Measurements from ENCODE around the gene PRSS27. TPM values are rescaled to one million over a fixed set of nuclear protein-coding genes. Genes with fewer than 3 reads are reported as not detected.
A peak's percentile ranks its signal among the peaks of the same experiment; 100 is the strongest.

Gene PRSS27
- total and polyA plus RNA-seq, 2 of the 8 experiments (the other 6 are each of a cell fraction or from before 2014, with no cell fraction given), result 1.3 to 7.5 TPM

DNA sequence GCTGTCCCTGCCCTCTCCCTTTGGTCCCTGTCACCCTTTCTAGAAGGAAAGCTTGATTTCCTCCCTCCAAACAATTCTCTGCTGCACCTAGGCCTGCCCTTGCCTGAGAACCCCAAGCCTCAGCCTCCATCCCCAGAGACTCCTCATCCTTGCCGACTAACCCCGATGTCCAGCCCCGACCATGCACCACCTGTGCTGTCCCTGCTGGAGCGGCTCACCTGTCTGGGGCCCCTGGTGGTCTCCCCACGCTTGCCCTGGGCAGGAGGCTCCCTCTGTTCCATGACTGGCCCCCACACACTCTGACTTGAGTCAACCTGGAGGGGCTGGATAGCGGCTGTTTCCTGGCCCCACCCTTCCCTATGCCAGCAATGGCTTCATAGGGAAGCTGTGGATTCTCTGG lies 20.5 kb upstream of the PRSS27 start:
- Histone ChIP-seq H3K27me3 (replicated peaks in 1 of 4; ENCODE audit: control insufficient read depth in 3 of 4, extremely low read depth in 1 of 4, insufficient read depth in 3 of 4, low read length in 3 of 4) (no peaks in the 10 kb centered on the region), H3K14ac (ENCODE audit: insufficient read length) (no peak overlapping the region), H2AFZ (ENCODE audit: low read length) (no peak overlapping the region), H3K23me2 (ENCODE audit: low read depth, low read length) (no peaks in the 10 kb centered on the region), H3K4me3 (ENCODE audit: extremely low read depth in 1 of 4, insufficient read depth in 2 of 4, low read depth in 3 of 4, low read length in 4 of 4) (no peak overlapping the region), H3K4me1 (replicated peaks in 1 of 4; ENCODE audit: control insufficient read depth in 3 of 4, insufficient read depth in 4 of 4, low read length in 3 of 4) (peaks cover 0 to 3% (median 0%) of the 10 kb centered on the region in 4 experiments; a peak in 4 of 7 replicates), H2BK120ac (replicated peaks; ENCODE audit: low read depth, low read length) (no peak overlapping the region), H3K79me2 (ENCODE audit: control insufficient read depth in 1 of 2, insufficient read depth in 2 of 2, low read length in 2 of 2) (no peaks in the 10 kb centered on the region), H2BK12ac (ENCODE audit: low read depth, low read length) (no peak overlapping the region), H3K4ac (replicated peaks; ENCODE audit: insufficient read length, low read depth, low read length) (no peak overlapping the region), H3K18ac (ENCODE audit: extremely low read depth, low read length) (no peak overlapping the region), H3K9ac (replicated peaks in 1 of 4; ENCODE audit: extremely low read depth in 1 of 4, low read depth in 3 of 4, low read length in 3 of 4) (no peak overlapping the region), H4K5ac (ENCODE audit: insufficient read length, low read depth, low read length) (no peak overlapping the region), H3K79me1 (ENCODE audit: low read depth, low read length) (no peaks in the 10 kb centered on the region), H3K27ac (ENCODE audit: low read depth, low read length) (no peak overlapping the region), H2BK20ac (ENCODE audit: low read length) (no peak overlapping the region), H4K20me1 (replicated peaks in 1 of 2; ENCODE audit: control insufficient read depth in 1 of 2, insufficient read depth in 2 of 2, low read length in 2 of 2) (peaks cover 0 to 1% of the 10 kb centered on the region in 2 experiments), H2AK5ac (ENCODE audit: low read depth, low read length) (no peak overlapping the region), H3K4me2 (ENCODE audit: insufficient read depth in 1 of 2, low read depth in 2 of 2, low read length in 2 of 2) (no peak overlapping the region), H3K56ac (replicated peaks; ENCODE audit: insufficient read length, low read depth, low read length) (no peak overlapping the region), H2BK15ac (ENCODE audit: low read length) (no peak overlapping the region), H3K36me3 (ENCODE audit: control insufficient read depth in 2 of 4, insufficient read depth in 4 of 4, low read length in 3 of 4) (no peaks in the 10 kb centered on the region), H3K23ac (ENCODE audit: insufficient read length) (no peak overlapping the region), H2BK5ac (ENCODE audit: low read depth, low read length) (no peak overlapping the region), H3K9me3 (ENCODE audit: insufficient read depth in 2 of 2, low read depth in 1 of 2, low read length in 1 of 2) (no peaks in the 10 kb centered on the region), H4K8ac (ENCODE audit: extremely low read depth, insufficient read depth, low read length) (peak overlapping the region; percentile 45), H4K91ac (replicated peaks; ENCODE audit: insufficient read length, low read length) (no peak overlapping the region)
- ChIA-PET POLR2A (ENCODE audit: partially characterized antibody) (interaction anchor here (1.3 to 8.0 kb wide), 4 partner anchors 11 to 26 kb away, joined by 3 to 96 read pairs (median 6); partner anchors contain the start of genes PRSS27 and SRRM2), CTCF (ENCODE audit: partially characterized antibody) (interaction anchor here (0.6 kb wide), 1 partner anchor 11 kb away, joined by 3 read pairs; no protein-coding TSS in a partner anchor)
- WGBS, 2 experiments (ENCODE audit: extremely low coverage in 1 of 2, insufficient coverage in 1 of 2, insufficient read length in 1 of 2, insufficient replicate concordance in 2 of 2, low coverage in 1 of 2, low lambda C conversion rate in 2 of 2, missing lambda C conversion rate in 1 of 2), result 94% methylated on average over 6 of the region's 6 CpGs; no CpG with 5 or more reads in 1 of the 2 experiments
- DNase-seq (ENCODE audit: low read depth in 1 of 2, low spot score in 2 of 2) (no peak), FAIRE-seq (no peak)
- TF ChIP-seq, protein P1, sequence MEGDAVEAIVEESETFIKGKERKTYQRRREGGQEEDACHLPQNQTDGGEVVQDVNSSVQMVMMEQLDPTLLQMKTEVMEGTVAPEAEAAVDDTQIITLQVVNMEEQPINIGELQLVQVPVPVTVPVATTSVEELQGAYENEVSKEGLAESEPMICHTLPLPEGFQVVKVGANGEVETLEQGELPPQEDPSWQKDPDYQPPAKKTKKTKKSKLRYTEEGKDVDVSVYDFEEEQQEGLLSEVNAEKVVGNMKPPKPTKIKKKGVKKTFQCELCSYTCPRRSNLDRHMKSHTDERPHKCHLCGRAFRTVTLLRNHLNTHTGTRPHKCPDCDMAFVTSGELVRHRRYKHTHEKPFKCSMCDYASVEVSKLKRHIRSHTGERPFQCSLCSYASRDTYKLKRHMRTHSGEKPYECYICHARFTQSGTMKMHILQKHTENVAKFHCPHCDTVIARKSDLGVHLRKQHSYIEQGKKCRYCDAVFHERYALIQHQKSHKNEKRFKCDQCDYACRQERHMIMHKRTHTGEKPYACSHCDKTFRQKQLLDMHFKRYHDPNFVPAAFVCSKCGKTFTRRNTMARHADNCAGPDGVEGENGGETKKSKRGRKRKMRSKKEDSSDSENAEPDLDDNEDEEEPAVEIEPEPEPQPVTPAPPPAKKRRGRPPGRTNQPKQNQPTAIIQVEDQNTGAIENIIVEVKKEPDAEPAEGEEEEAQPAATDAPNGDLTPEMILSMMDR (IDR thresholded peaks at IDR 0.05; ENCODE audit: control extremely low read depth in 1 of 3, insufficient read depth in 1 of 3, low read depth in 1 of 3, low read length in 3 of 3), result no peak
- TF ChIP-seq ASH2L (IDR thresholded peaks at IDR 0.05; ENCODE audit: low read length) (no peak), RFX5 (IDR thresholded peaks at IDR 0.05; ENCODE audit: borderline replicate concordance, low read depth, low read length) (no peak), TAF7 (optimal IDR thresholded peaks at IDR 0.05; ENCODE audit: borderline replicate concordance, low read depth, low read length) (no peak), NANOG (IDR thresholded peaks at IDR 0.05; ENCODE audit: insufficient read depth, low read depth, low read length, poor library complexity, severe bottlenecking) (no peak), SP1 (IDR thresholded peaks at IDR 0.05; ENCODE audit: low read depth, low read length) (no peak), KDM1A (IDR thresholded peaks at IDR 0.05; ENCODE audit: borderline replicate concordance, low read length) (no peak), ZNF274 (IDR thresholded peaks at IDR 0.05; ENCODE audit: borderline replicate concordance, extremely low read depth, low read length) (no peak), KDM4A (IDR thresholded peaks at IDR 0.05; ENCODE audit: low read depth, low read length, severe bottlenecking) (no peak), BCL11A (IDR thresholded peaks at IDR 0.05; ENCODE audit: low read depth in 2 of 2, low read length in 2 of 2) (no peak), RXRA (IDR thresholded peaks at IDR 0.05; ENCODE audit: insufficient read depth, low read depth, low read length) (no peak), NRF1 (IDR thresholded peaks at IDR 0.05; ENCODE audit: low read depth, low read length) (no peak)
